SH-SY5Y (cell line): ENCODE data around the gene IFT122.

Experiments
- GATA2 ChIP-seq: IDR thresholded peaks from 2 replicates; pipeline ENCODE4 v1.6.1; 2011; ENCODE audit warnings: mild to moderate bottlenecking, low read depth, low read length
- GATA3 ChIP-seq: IDR thresholded peaks from 2 replicates; pipeline ENCODE4 v1.6.1; 2011; ENCODE audit warnings: low read depth, mild to moderate bottlenecking, low read length, moderate library complexity

DNA sequence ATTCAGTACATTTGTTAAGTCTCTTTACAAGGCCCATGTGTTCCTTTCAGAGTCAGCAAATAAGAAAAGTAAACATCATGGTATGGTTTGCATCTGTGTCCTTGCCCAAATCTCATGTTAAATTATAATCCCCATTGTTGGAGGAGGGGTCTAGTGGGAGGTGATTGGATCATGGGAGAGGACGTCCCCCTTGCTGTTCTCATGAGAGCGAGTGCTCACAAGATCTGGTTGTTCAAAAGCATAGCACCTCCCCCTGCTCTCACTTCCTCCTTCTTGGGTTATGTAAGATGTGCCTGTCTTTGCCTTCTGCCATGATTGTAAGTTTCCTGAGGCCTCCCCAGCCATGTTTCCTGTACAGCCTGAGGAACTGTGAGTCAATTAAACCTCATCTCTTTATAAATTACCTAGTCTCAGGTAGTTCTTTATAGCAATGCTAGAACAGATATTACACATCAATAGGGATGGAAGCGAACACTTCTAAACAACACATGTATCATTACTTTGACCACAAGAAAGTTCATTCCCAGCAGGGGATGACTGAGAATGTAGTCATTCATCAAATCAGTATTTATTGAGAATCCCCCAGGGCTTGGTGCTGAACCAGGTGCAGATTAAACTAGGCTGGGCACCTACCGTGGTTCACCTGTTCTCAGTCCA lies 15.7 kb upstream of the IFT122 start:
- no peak for TF ChIP-seq GATA2
- TF ChIP-seq GATA3, result no peak
